Activated gamma-delta T cell (primary cell): Measurements from ENCODE around the gene NOX1.
"Not testable (repeated sequence)": the region's sequence is repeated elsewhere in the genome, so short reads cannot be mapped to it uniquely, and the experiment has no call there.

Experiments
- DNase-seq: peaks from one replicate; lab custom pipeline; 2025; lab: John Stamatoyannopoulos, UW

NOX1 gene

DNA sequence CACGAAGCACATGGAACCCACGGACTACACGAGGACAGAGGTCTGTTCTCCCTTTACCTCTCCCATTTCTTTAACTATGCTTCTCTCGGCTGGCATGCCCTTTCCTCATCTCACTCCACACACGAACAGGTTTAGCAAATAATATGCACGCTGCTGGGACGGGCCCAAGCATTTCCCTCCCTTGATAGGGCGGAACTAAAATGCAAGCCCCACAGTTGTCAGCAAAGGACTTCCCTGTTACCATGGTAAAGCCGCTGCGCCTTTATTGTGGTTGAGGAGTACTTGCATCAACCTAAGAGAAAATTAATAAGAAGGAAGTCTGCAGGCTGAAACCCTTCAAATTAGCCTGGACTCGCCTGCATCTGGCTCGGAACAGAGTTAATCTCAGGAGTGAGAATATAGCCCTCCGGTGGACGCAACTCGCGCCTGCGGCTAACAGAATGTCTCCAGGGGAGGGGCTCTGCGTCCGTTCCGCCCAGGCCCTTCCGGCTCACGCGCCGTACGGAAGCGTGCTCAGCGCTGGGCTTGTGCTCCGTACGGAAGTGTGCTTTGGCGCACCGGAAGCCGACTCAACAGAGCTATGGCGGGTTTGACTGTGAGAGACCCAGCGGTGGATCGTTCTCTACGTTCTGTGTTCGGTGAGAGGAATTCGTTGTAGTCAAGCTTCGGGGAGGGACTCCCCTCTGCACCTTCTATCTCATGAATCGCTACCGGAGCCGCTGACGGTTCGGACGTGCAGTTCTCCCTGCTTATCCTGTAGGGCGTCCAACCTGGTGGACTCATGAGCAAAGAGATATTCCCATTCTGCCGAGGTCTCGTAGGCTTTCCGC lies 54.1 kb downstream of the NOX1 start, which contains the start of gene CSTF2:
Gene CSTF2, plus strand, starts transcription at position 555 of the 830 bp plus-strand sequence. Its CDS starts 26 bp downstream, at position 581.
- DNase-seq, result peak; percentile 53

DNA sequence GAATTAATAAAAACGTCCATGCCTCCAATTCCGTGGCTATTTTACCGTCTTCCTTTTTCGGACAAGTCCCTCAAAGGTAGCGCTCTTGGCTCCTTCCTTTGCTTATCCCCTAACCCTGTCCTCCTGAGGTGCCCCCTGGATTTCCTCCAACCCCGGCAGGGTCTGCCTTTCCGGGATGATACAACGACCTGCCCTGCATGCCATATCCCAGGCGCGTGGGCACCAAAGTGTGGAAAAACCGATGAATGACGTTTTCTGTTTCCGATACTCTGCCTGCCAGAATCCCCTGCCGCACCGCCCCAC lies 54.7 kb downstream of the NOX1 start:
- DNase-seq, result no peak

- DNase-seq, result no peak
Measured at GRCh38 chrX:100817340-100817739, 56.8 kb downstream of the NOX1 start.

GRCh38 chrX:100812216-100813158 lies 61.7 kb downstream of the NOX1 start:
- no peak for DNase-seq

DNA sequence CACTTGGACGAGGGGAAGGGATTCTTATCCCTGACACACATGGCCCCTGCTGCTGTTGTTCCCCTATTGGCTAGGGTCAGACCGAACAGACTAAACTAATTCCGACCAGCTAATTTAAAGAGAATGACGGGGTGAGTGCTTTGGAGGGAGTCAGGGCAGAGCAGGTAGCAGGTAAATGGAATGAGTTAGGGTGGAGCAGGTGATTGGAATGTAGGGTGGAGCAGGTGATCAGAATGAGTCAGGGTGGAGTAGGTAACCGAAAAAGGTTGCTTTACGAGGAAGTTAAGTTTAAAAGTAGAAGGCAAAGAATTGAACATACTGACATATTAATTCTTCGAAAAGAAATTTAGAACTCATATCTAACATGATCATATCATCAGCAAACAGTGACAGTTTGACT lies 65.9 kb downstream of the NOX1 start:
- DNase-seq, result not testable (repeated sequence)

DNA sequence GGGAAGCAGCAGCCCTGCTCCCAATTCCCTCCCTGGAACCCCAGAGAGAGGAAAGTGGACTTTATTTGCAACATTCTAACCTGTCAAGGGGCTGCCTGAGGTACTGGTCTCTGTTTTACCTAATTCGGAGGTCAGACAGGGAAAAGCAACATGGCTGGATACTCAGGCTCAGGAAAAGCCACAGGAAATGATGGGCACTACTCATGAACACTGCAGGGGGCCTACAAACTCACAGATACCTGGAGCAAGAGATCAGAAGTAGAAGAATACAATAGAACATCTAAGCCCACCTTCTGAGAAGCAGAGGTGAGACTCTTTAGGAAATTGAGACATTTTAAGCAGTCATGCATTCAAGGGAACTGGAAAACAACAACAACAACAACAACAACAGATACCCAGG lies 69.4 kb downstream of the NOX1 start:
- DNase-seq, result no peak

DNA sequence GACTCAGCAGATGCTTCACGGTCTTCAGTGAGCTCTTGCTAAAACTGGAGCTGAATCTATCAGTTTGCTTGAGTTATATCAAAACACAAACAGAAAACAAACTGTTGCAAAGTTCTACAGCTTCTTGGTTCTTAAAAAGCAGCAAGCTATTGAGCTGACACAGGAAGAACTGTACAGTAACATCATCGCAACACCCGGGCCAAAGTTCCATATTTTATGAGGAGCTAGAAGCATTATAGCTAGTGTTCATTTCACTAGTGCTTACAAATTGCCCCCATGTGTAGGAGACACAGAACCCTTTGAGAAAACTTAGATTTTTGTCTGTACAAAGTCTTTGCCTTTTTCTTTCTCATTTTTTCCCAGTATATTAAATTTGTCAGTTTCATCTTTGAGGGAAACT lies 71.3 kb downstream of the NOX1 start:
- no peak for DNase-seq

- no peak for DNase-seq
Measured at GRCh38 chrX:100798484-100799214, 75.5 kb downstream of the NOX1 start.

DNA sequence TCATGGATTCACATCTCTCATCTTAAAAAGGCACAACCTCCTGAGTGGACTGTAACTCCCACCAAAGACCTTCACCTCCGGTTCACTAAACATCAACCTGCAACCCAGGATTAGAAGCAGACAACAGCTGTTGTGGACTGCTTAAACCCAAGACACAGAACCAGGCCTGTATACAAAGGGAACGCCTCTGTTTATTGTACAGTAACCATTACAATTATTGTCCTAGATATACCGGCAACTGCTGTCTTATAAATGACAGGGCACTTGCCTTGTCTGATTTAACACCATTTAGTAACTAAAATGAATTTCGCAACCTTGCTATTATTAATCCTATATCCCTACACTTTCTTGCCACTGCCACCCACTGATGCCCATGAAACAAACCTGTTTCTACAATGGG lies 76.8 kb downstream of the NOX1 start:
- DNase-seq, result no peak

DNA sequence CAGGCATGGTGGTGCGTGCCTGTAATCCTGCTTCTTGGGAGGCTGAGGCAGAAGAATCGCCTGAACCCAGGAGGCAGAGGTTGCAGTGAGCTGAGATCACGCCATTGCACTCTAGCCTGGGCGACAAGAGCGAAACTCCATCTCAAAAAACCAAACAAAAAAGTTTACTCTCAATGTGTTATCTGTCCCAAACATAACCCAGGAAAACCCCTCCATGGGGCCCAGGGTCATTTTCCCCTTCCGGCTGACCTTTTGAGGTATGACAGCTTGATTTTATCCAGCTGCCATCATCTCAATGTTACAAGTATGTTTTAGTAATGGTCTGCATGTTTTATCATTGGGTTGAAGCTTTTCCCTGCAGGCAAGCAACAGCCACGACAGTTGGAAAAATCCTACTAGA lies 77.8 kb downstream of the NOX1 start:
- not testable (repeated sequence) for DNase-seq
